Measurements from ENCODE around the gene ATRIP.

The ATRIP gene

DNA sequence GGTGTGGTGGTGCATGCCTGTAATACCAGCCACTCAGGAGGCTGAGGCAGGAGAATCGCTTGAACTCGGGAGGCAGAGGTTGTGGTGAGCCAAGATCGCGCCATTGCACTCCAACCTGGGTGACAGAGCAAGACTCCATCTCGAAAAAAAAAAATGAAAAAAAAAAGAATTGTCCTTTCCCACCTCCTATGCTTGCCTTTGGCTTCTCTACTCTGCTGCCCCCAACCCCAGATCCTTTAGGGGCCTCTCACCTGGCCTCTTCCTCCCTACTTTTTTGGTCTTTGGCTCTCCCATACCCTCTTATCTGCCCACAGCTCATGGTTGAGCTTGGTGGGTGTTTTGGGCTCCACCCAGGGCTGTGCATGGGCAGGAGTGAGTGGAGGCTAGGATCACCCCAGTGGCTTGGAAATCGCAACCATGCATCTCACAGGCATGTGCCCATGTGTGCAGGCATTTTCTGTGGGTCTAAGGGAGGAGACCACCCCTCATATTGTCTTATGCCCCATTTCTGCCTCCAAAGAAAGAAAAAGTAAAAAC, 59.5 kb downstream of the ATRIP start:
- Mint-ChIP-seq H3K9me3 (no peaks in the 10 kb centered on the region), H3K4me1 (peaks cover 64% of the 10 kb centered on the region), H3K4me3 (no peak overlapping the region), H3K27me3 (no peaks in the 10 kb centered on the region), H3K36me3 (no peaks in the 10 kb centered on the region), H3K27ac (no peak overlapping the region)

DNA sequence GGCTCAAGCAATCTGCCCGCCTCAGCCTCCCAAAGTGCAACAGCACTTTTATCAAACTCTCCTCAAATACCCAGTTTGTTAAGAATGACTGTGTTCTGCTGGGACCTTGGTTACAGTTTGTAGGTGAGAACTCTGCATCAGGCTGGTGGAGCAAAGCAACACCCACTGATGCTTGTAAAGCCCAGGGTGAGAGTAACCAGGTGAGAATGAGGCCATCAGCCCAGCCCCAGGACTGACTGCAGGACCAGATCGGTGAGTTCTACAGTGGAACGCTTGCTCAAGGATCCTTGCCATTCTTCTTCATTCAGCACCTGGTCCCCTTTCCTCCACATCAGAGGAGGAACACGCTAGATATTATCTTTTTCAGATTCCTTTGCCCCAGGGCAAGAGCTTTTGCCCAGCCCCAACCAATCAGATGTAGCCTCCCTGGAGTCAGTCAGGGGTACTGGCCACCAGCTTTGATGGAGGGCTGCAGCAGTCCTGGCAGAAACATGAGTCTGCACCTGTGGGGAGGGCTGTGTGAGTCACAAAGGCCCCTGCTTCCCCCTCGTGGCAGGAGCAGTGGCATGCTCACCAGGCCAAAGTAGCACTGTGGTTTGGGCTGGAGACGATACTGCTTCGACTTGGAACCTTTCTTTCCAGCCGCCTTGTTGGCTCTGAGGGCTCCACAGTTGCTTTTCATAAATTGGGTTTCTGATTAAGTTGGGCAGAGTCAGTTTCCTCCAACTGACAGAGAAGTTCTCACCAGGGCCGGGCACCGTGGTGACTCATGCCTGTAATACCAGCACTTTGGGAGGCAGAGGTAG, 60.9 kb downstream of the ATRIP start:
- peaks cover 61% of the 10 kb centered on the region for H3K4me1 Mint-ChIP-seq
- H3K4me3 Mint-ChIP-seq, result peak overlapping the region; percentile 54
- H3K27ac Mint-ChIP-seq, result peak overlapping the region; percentile 62
- no peaks in the 10 kb centered on the region for H3K36me3 Mint-ChIP-seq
- H3K27me3 Mint-ChIP-seq, result no peaks in the 10 kb centered on the region
- no peaks in the 10 kb centered on the region for H3K9me3 Mint-ChIP-seq

DNA sequence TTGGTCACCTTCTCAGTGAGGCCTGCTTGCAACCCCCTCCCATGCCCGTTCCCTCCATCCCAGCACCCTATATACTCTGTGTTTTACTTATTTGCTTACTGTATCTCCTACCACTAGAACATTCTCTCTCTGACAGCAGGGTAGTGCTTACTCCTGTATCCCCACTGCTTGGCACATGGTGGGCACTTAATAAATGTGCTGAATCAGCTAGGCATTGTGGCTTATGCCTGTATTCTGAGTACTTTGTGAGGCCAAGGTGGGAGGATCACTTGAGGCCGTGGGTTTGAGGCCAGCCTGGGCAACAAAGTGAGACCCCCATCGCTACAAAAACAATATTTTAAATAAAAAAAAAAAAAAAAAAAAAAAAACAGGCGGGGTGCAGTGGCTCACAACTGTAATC, 65.0 kb downstream of the ATRIP start:
- H3K36me3 Mint-ChIP-seq, result no peaks in the 10 kb centered on the region
- H3K27me3 Mint-ChIP-seq, result no peaks in the 10 kb centered on the region
- H3K4me1 Mint-ChIP-seq, result peaks cover 60% of the 10 kb centered on the region
- no peaks in the 10 kb centered on the region for H3K9me3 Mint-ChIP-seq
- no peak overlapping the region for H3K4me3 Mint-ChIP-seq
- no peak overlapping the region for H3K27ac Mint-ChIP-seq

DNA sequence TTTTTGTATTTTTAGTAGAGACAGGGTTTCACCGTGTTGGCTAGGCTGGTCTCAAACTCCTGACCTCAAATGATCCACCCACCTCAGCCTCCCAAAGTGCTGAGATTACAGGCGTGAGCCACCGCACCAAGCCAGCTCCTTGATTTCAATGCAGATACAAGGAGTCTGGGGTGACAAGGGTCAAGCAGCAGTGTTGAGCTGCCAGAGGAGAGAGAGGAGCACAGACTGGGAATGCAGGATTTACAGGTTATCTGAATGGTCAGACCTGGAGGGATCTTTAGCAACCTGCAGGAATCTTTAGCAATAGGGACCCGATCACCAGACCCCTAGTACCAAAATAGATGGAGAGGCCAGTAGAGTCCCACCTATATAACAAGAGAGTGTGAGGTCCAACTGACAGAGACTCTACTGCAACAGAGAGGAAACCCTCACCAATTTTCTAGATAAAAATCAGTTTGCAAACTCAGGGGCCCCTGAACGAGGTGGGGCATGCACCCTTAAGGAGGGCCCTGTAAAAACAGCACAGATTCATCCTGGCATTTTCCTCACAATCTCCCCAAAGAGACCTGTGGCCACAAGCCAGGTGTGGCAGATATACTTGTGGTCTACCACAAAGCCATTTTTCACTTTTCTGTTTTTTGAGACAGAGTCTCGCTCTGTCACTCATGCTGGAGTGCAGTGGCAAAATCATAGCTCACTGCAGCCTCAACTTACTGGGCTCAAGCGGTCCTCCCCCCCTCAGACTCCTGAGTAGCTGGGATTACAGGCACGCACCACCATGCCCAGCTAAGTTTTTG, 68.1 kb downstream of the ATRIP start:
- Mint-ChIP-seq H3K36me3 (no peaks in the 10 kb centered on the region), H3K4me3 (peak overlapping the region; percentile 55), H3K27me3 (no peaks in the 10 kb centered on the region), H3K4me1 (peaks cover 75% of the 10 kb centered on the region), H3K9me3 (no peaks in the 10 kb centered on the region), H3K27ac (no peak overlapping the region)
